ENCODE measurements around the gene C2orf15.

GRCh38 chr2:99156891-99157290 is 15.4 kb downstream of the C2orf15 start:
- TF ChIP-seq CTCF (IDR thresholded peaks at IDR 0.05) = no peak
- TF ChIP-seq EP300 (IDR thresholded peaks at IDR 0.05) = no peak

Data from sigmoid colon (tissue), 4 donors.